NCI-H2107 (cell line): Measurements from ENCODE around the gene PRR5L.

Experiments
- DNase-seq: peaks from one replicate; lab custom pipeline; 2025; lab: John Stamatoyannopoulos, UW

PRR5L gene

GRCh38 chr11:36400766-36401455 is 104.8 kb downstream of the PRR5L start:
- DNase-seq: no peak

- DNase-seq: no peak
Measured at GRCh38 chr11:36402568-36403170, 106.6 kb downstream of the PRR5L start.

GRCh38 chr11:36403661-36404060 is 107.6 kb downstream of the PRR5L start:
- no peak for DNase-seq

- no peak for DNase-seq
Measured at GRCh38 chr11:36404831-36405230, 108.7 kb downstream of the PRR5L start.

- no peak for DNase-seq
Measured at GRCh38 chr11:36405585-36406367, 109.7 kb downstream of the PRR5L start.

- no peak for DNase-seq
Measured at GRCh38 chr11:36407356-36407755, 111.3 kb downstream of the PRR5L start.

- no peak for DNase-seq
Measured at GRCh38 chr11:36408498-36409136, 112.5 kb downstream of the PRR5L start.

GRCh38 chr11:36409152-36409816 is 113.2 kb downstream of the PRR5L start:
- no peak for DNase-seq

- DNase-seq: no peak
Measured at GRCh38 chr11:36411202-36411640, 115.1 kb downstream of the PRR5L start.

GRCh38 chr11:36412781-36413383 is 116.8 kb downstream of the PRR5L start:
- no peak for DNase-seq

GRCh38 chr11:36417154-36417553 is 121.1 kb downstream of the PRR5L start:
- DNase-seq: no peak

- no peak for DNase-seq
Measured at GRCh38 chr11:36419791-36420424, 123.8 kb downstream of the PRR5L start.

GRCh38 chr11:36421546-36422155 is 125.6 kb downstream of the PRR5L start:
- no peak for DNase-seq

GRCh38 chr11:36425561-36426081 is 129.5 kb downstream of the PRR5L start:
- DNase-seq: no peak

GRCh38 chr11:36426226-36426848 is 130.2 kb downstream of the PRR5L start:
- no peak for DNase-seq

- no peak for DNase-seq
Measured at GRCh38 chr11:36427079-36427478, 131.0 kb downstream of the PRR5L start.

GRCh38 chr11:36427876-36428275 is 131.8 kb downstream of the PRR5L start:
- DNase-seq: no peak

GRCh38 chr11:36431429-36432092 is 135.5 kb downstream of the PRR5L start:
- DNase-seq: no peak

- DNase-seq: no peak
Measured at GRCh38 chr11:36432093-36432469, 136.0 kb downstream of the PRR5L start.
